ENCODE results near the gene C7orf57.
A peak's percentile ranks its signal among the peaks of the same experiment; 100 is the strongest.
"Not testable (repeated sequence)": the region's sequence is repeated elsewhere in the genome, so short reads cannot be mapped to it uniquely, and the experiment has no call there.

Gene C7orf57

GRCh38 chr7:48035301-48035966, at the start of gene C7orf57:
Gene C7orf57, plus strand, starts transcription at chr7:48035543. Its CDS starts 766 bp downstream, at chr7:48036309.
- peak; percentile 92 to 93 for DNase-seq

GRCh38 chr7:47988496-47989386, 46.6 kb upstream of the C7orf57 start:
- DNase-seq, result no peak

- DNase-seq, result not testable (repeated sequence)
Measured at GRCh38 chr7:47989607-47990400, 45.5 kb upstream of the C7orf57 start.

- no peak for DNase-seq
Measured at GRCh38 chr7:47990592-47990991, 44.8 kb upstream of the C7orf57 start.

- no peak for DNase-seq
Measured at GRCh38 chr7:47991270-47991669, 44.1 kb upstream of the C7orf57 start.

- peak in 1 of 2 experiments; percentile 53 for DNase-seq
Measured at GRCh38 chr7:47991741-47992311, 43.5 kb upstream of the C7orf57 start.

GRCh38 chr7:47992446-47992845, 42.9 kb upstream of the C7orf57 start:
- DNase-seq, result no peak

GRCh38 chr7:47999413-47999812, 35.9 kb upstream of the C7orf57 start:
- DNase-seq, result no peak

GRCh38 chr7:48000164-48000563, 35.2 kb upstream of the C7orf57 start:
- not testable (repeated sequence) for DNase-seq

- no peak for DNase-seq
Measured at GRCh38 chr7:48004032-48004431, 31.3 kb upstream of the C7orf57 start.

GRCh38 chr7:48004638-48005037, 30.7 kb upstream of the C7orf57 start:
- no peak for DNase-seq

GRCh38 chr7:48006866-48007265, 28.5 kb upstream of the C7orf57 start:
- DNase-seq, result no peak

GRCh38 chr7:48009257-48009656, 26.1 kb upstream of the C7orf57 start:
- no peak for DNase-seq

GRCh38 chr7:48009954-48010353, 25.4 kb upstream of the C7orf57 start:
- DNase-seq, result no peak

- DNase-seq, result no peak
Measured at GRCh38 chr7:48011323-48011722, 24.0 kb upstream of the C7orf57 start.

GRCh38 chr7:48011951-48012350, 23.4 kb upstream of the C7orf57 start:
- no peak for DNase-seq

- no peak for DNase-seq
Measured at GRCh38 chr7:48016641-48017040, 18.7 kb upstream of the C7orf57 start.

GRCh38 chr7:48017674-48018073, 17.7 kb upstream of the C7orf57 start:
- DNase-seq, result no peak

- no peak for DNase-seq
Measured at GRCh38 chr7:48025624-48026023, 9.7 kb upstream of the C7orf57 start.

- DNase-seq, result no peak
Measured at GRCh38 chr7:48028938-48029337, 6.4 kb upstream of the C7orf57 start, which contains the start of gene SUN3. Gene SUN3, minus strand, starts transcription at chr7:48029107. Its CDS starts 169 bp downstream, at chr7:48028938.

- DNase-seq, result no peak
Measured at GRCh38 chr7:48031111-48031510, 4.2 kb upstream of the C7orf57 start.

GRCh38 chr7:48033922-48034321, 1.4 kb upstream of the C7orf57 start:
- no peak for DNase-seq

- DNase-seq, result peak; percentile 6 to 25
Measured at GRCh38 chr7:48035967-48036478, 680 bp downstream of the C7orf57 start.
